Bronchial epithelial cell (primary cell): ENCODE data around the gene HSPB7. TPM values are rescaled to one million over a fixed set of nuclear protein-coding genes. Genes with fewer than 3 reads are reported as not detected.

Source experiments
- DNase-seq: peaks from one replicate; pipeline ENCODE4 v3.0.0-alpha.2; 2010; ENCODE audit warnings: low read depth
- FAIRE-seq: peaks from 2 replicates; lab custom pipeline; 2011; peaks lifted over from hg19 to GRCh38; lab: Jason Lieb, UNC
- H3K27me3 ChIP-seq: 2 replicates; pipeline ENCODE4 v1.5.1; 2011; ENCODE audit warnings: low read length; ENCODE audit not compliant: control insufficient read depth, insufficient read depth
- H3K36me3 ChIP-seq: 2 replicates; pipeline ENCODE4 v1.5.1; 2011; ENCODE audit warnings: low read length; ENCODE audit not compliant: control insufficient read depth, insufficient read depth
- H3K4me3 ChIP-seq: 2 replicates; pipeline ENCODE4 v1.5.1; 2011; ENCODE audit warnings: mild to moderate bottlenecking, low read depth, low read length, control low read depth
- CTCF ChIP-seq: IDR thresholded peaks from 2 replicates; pipeline ENCODE4 v1.5.1; 2011; ENCODE audit warnings: mild to moderate bottlenecking, moderate library complexity, low read length, control low read depth, inconsistent platforms; ENCODE audit not compliant: insufficient read depth, severe bottlenecking
- total RNA-seq: library from RNA; depleted of rRNA; stranded (reverse); fragments of >200 nt; gene quantifications from 2 replicates; pipeline ENCODE4 v1.2.1, GENCODE V29; 2014

Gene HSPB7
- total RNA-seq = under 0.01 TPM in 1 of 2 replicates, not detected in the other

GRCh38 chr1:16017461-16018303 is at the start of gene HSPB7:
HSPB7 (minus strand) TSS chr1:16018043; CDS start chr1:16017963, 80 bp downstream.
- Histone ChIP-seq H3K36me3 (no peaks in the 10 kb centered on the region), H3K4me3 (no peak within 1 kb of the TSS), H3K27me3 (peaks cover 2% of the 10 kb centered on the region)
- no peak for TF ChIP-seq CTCF
- DNase-seq (no peak), FAIRE-seq (no peak)

- DNase-seq (peak; percentile 57), FAIRE-seq (no peak)
- H3K4me3 ChIP-seq = no peak overlapping the region
- no peaks in the 10 kb centered on the region for H3K36me3 ChIP-seq
- no peaks in the 10 kb centered on the region for H3K27me3 ChIP-seq
- TF ChIP-seq CTCF = no peak
These were observed 49.4 kb upstream of the HSPB7 start for GRCh38 chr1:16067127-16067768.

- Histone ChIP-seq H3K36me3 (no peaks in the 10 kb centered on the region), H3K4me3 (no peak overlapping the region), H3K27me3 (no peaks in the 10 kb centered on the region)
- DNase-seq (no peak), FAIRE-seq (no peak)
- TF ChIP-seq CTCF = no peak
These were observed 48.4 kb upstream of the HSPB7 start for GRCh38 chr1:16066245-16066644.

GRCh38 chr1:16065269-16065576 is 47.4 kb upstream of the HSPB7 start:
- no peaks in the 10 kb centered on the region for H3K36me3 ChIP-seq
- DNase-seq (no peak), FAIRE-seq (no peak)
- no peak for TF ChIP-seq CTCF
- H3K4me3 ChIP-seq = no peak overlapping the region
- H3K27me3 ChIP-seq = no peaks in the 10 kb centered on the region

GRCh38 chr1:16064536-16065268 is 46.9 kb upstream of the HSPB7 start:
- DNase-seq (no peak), FAIRE-seq (no peak)
- TF ChIP-seq CTCF = no peak

More at GRCh38 chr1:16064536-16065268, 46.9 kb upstream of the HSPB7 start:
- H3K36me3 ChIP-seq = no peaks in the 10 kb centered on the region
- H3K27me3 ChIP-seq = no peaks in the 10 kb centered on the region
- no peak overlapping the region for H3K4me3 ChIP-seq
